Heart left ventricle (tissue), 16 donors: ENCODE measurements around the gene MGST2. TPM values are rescaled to one million over a fixed set of nuclear protein-coding genes. Genes with fewer than 3 reads are reported as not detected.

Experiments
- ATAC-seq, 4 donors: fragments of 200-7000 bp; cut with Tn5 transposase; one replicate each; pipeline ENCODE4 v1.9.1; 2020 to 2022; ENCODE audit warnings: moderate library complexity in 4 of 4, mild to moderate bottlenecking in 3 of 4, moderate number of reproducible peaks in 1 of 4
- DNase-seq, 5 donors: peaks; one replicate each; pipeline ENCODE4 v3.0.0-alpha.2; 2020
- H3K27ac ChIP-seq, 12 donors: fragments of 200-600 bp; sonication (generic) in 4 of 12; one replicate each; pipeline versions ENCODE4 v1.5.0 to v1.8.0; 2016 to 2022; ENCODE audit warnings: mild to moderate bottlenecking in 2 of 12
- H3K27me3 ChIP-seq, 9 donors: fragments of 200-600 bp; sonication (generic) in 2 of 9; one replicate each; pipeline versions ENCODE4 v1.5.1 to v1.8.0; 2016 to 2022; ENCODE audit warnings: mild to moderate bottlenecking in 3 of 9
- H3K36me3 ChIP-seq, 9 donors: fragments of 200-600 bp; sonication (generic) in 2 of 9; one replicate each; pipeline versions ENCODE4 v1.5.0 to v1.8.0; 2018 to 2022; ENCODE audit warnings: mild to moderate bottlenecking in 2 of 9
- H3K4me1 ChIP-seq, 12 donors: fragments of 200-600 bp; sonication (generic) in 4 of 12; one replicate each; pipeline versions ENCODE4 v1.5.0 to v1.8.0; 2016 to 2022; ENCODE audit warnings: mild to moderate bottlenecking in 3 of 12
- H3K4me3 ChIP-seq, 12 donors: fragments of 200-600 bp; sonication (generic) in 4 of 12; one replicate each; pipeline versions ENCODE4 v1.5.0 to v1.8.0; 2017 to 2022; ENCODE audit warnings: mild to moderate bottlenecking in 9 of 12, moderate library complexity in 4 of 12
- H3K9me3 ChIP-seq, 12 donors: fragments of 200-600 bp; sonication (generic) in 4 of 12; one replicate each; pipeline versions ENCODE4 v1.5.0 to v1.8.0; 2016 to 2022; ENCODE audit warnings: mild to moderate bottlenecking in 1 of 12
- CTCF ChIP-seq, 12 donors: fragments of 200-600 bp; sonication (generic) in 4 of 12; IDR thresholded peaks; one replicate each; pipeline versions ENCODE4 v1.5.0 to v1.8.0; 2018 to 2022; ENCODE audit warnings: antibody characterized with exemption in 12 of 12, mild to moderate bottlenecking in 5 of 12
- POLR2A ChIP-seq, 2 donors: fragments of 450-650 bp; IDR thresholded peaks; one replicate each; pipeline ENCODE4 v1.6.1; 2017; ENCODE audit warnings: antibody characterized with exemption in 2 of 2, mild to moderate bottlenecking in 2 of 2, moderate library complexity in 2 of 2
- WGBS, 4 donors: extraction: QIAGEN DNeasy Blood & Tissue Kit in 2 of 4; methylation state at CpG; one replicate each; pipeline versions ENCODE4 v1.1.5 to v1.1.7; 2013 to 2018; 5-methylcytosine and 5-hydroxymethylcytosine counted together
- intact Hi-C, 10 donors: fragments of 100-400 bp; cut with DNase I; formaldehyde crosslinking; loops; one replicate each; pipeline versions ENCODE4 v1.11.1 to v1.14.2; 2022
- polyA plus RNA-seq, 2 donors: library from polyadenylated mRNA; stranded (reverse); fragments of 200-250 nt; gene quantifications; one replicate each; pipeline ENCODE4 v1.2.3, GENCODE V29; 2013
- total RNA-seq, 9 donors: library from RNA; depleted of rRNA in 2 of 9; stranded (reverse); fragments of >200 nt in 2 of 9; fragmentation: NEBNext Ultra II Directional in 3 of 9; extraction: Animal tissue kit (Norgen Biotek cat#: 25700) in 3 of 9; gene quantifications; one replicate each; pipeline versions ENCODE4 v1.1.0 to v1.2.4, GENCODE V29; 2016 to 2023
- donor health status: ischemic (EF 13 %, LVEDD 7.1; RV severe dilation, severe dysfunction).
- donor health status: healthy with polysubstance abuse.
- donor health status: DM: no; HTN: yes; CAD: no.
- donor health status: DM: no; HTN: no; CAD: no.
- donor health status: ischemic (EF 25% LVEDD 6.9; RV normal size, moderate dysfunction).
- donor health status: ischemic (EF 25% LVEDD 5.7; RV mildly dilated, moderate dysfunction).
- donor health status: healthy.
- donor health status: DM: yes; HTN: yes; CAD: no.
- donor health status: ischemic (EF 35%, LVEDD 5.7; RV mildly dilated, moderate dysfunction).
- donor health status: nonischemic (EF 11% LVEDD 7.7; RV severe dilation, severe dysfunction).
- donor health status: DM: yes; HTN: yes; CAD: no.
- donor health status: PGD.
- donor health status: ischemic (EF 29% LVEDD 5.4; RV normal size, mild dysfunction).
- donor health status: nonischemic (EF 23%, LVEDD 6.1; RV moderate dilation, normal function).

Gene MGST2
- total and polyA plus RNA-seq, 11 donors, result 86.6 to 209 (median 105) TPM

GRCh38 chr4:139672732-139673131 is 7.1 kb downstream of the MGST2 start:
- H3K36me3 ChIP-seq, result peaks cover 0 to 25% (median 4%) of the 10 kb centered on the region in 9 donors
- no peak overlapping the region for H3K4me3 ChIP-seq
- H3K9me3 ChIP-seq, result no peaks in the 10 kb centered on the region
- DNase-seq (no peak), ATAC-seq (no peak)
- H3K4me1 ChIP-seq, result peaks cover 3 to 61% (median 28%) of the 10 kb centered on the region in 12 donors
- 96 to 100% (median 97%) methylated on average over 4 of the region's 4 CpGs for WGBS, 4 donors
- no peak overlapping the region for H3K27ac ChIP-seq
- intact Hi-C loops, result no loop called here
- no peak for TF ChIP-seq POLR2A (IDR thresholded peaks at IDR 0.05)
- no peak for TF ChIP-seq CTCF (IDR thresholded peaks at IDR 0.05)
- no peaks in the 10 kb centered on the region for H3K27me3 ChIP-seq

GRCh38 chr4:139674875-139675550 is 9.4 kb downstream of the MGST2 start:
- ATAC-seq (peak; percentile 22 to 72 (median 50)), DNase-seq (no peak)
- 89 to 91% (median 90%) methylated on average over 10 of the region's 10 CpGs for WGBS, 4 donors
- Histone ChIP-seq H3K9me3 (no peaks in the 10 kb centered on the region), H3K4me3 (no peak overlapping the region), H3K36me3 (peaks cover 0 to 45% (median 24%) of the 10 kb centered on the region in 9 donors), H3K27me3 (no peaks in the 10 kb centered on the region), H3K27ac (peak overlapping the region in 2 of 12 donors; percentile 1 to 61), H3K4me1 (peaks cover 0 to 38% (median 13%) of the 10 kb centered on the region in 12 donors)
- TF ChIP-seq POLR2A (IDR thresholded peaks at IDR 0.05) (no peak), CTCF (IDR thresholded peaks at IDR 0.05) (no peak)
- intact Hi-C loops, result no loop called here

GRCh38 chr4:139675651-139676050 is 10.0 kb downstream of the MGST2 start:
- TF ChIP-seq CTCF (IDR thresholded peaks at IDR 0.05) (no peak), POLR2A (IDR thresholded peaks at IDR 0.05) (no peak)
- intact Hi-C loops, result no loop called here
- Histone ChIP-seq H3K4me1 (peaks cover 0 to 43% (median 14%) of the 10 kb centered on the region in 12 donors), H3K4me3 (no peak overlapping the region), H3K27me3 (no peaks in the 10 kb centered on the region), H3K27ac (peak overlapping the region in 1 of 12 donors; percentile 61), H3K9me3 (no peaks in the 10 kb centered on the region), H3K36me3 (peaks cover 0 to 49% (median 25%) of the 10 kb centered on the region in 9 donors)
- no peak for DNase-seq
- 93 to 96% (median 94%) methylated on average over 9 of the region's 9 CpGs for WGBS, 4 donors
- no peak for ATAC-seq

GRCh38 chr4:139676365-139676764 is 10.7 kb downstream of the MGST2 start:
- Histone ChIP-seq H3K4me3 (no peak overlapping the region), H3K27ac (peak overlapping the region in 1 of 12 donors; percentile 61), H3K27me3 (no peaks in the 10 kb centered on the region), H3K36me3 (peaks cover 0 to 49% (median 25%) of the 10 kb centered on the region in 9 donors), H3K4me1 (peaks cover 0 to 46% (median 12%) of the 10 kb centered on the region in 12 donors), H3K9me3 (no peaks in the 10 kb centered on the region)
- TF ChIP-seq POLR2A (IDR thresholded peaks at IDR 0.05) (no peak), CTCF (IDR thresholded peaks at IDR 0.05) (no peak)
- ATAC-seq, result no peak
- WGBS, 4 donors, result 58 to 77% (median 65%) methylated on average over 2 of the region's 2 CpGs
- no peak for DNase-seq
- intact Hi-C loops, result no loop called here
